Esophagus muscularis mucosa (tissue), 4 donors: Measurements from ENCODE around the gene TPO. TPM values are rescaled to one million over a fixed set of nuclear protein-coding genes. Genes with fewer than 3 reads are reported as not detected.

Experiments used
- DNase-seq: peaks from one replicate; pipeline ENCODE4 v3.0.0-alpha.2; 2017; ENCODE audit errors: extremely low spot score
- H3K27ac ChIP-seq, 4 donors: fragments of 200-600 bp; sonication (generic); replicated peaks in 1 of 4; 1 replicate in 3 of 4; 2 replicates in 1 of 4; pipeline ENCODE4 v1.5.1; 2016 to 2019; ENCODE audit warnings: mild to moderate bottlenecking in 1 of 4
- H3K27me3 ChIP-seq, 4 donors: fragments of 200-600 bp; sonication (generic); one replicate each; pipeline versions ENCODE4 v1.5.1 to v1.6.0; 2016 to 2019
- H3K36me3 ChIP-seq, 4 donors: fragments of 200-600 bp; sonication (generic); one replicate each; pipeline ENCODE4 v1.5.1; 2016 to 2019
- H3K4me1 ChIP-seq, 4 donors: fragments of 200-600 bp; sonication (generic); one replicate each; pipeline ENCODE4 v1.5.1; 2016 to 2019
- H3K4me3 ChIP-seq, 4 donors: fragments of 200-600 bp; sonication (generic); 1 replicate in 2 of 4; 2 replicates in 2 of 4; pipeline ENCODE4 v1.5.1; 2016 to 2019; ENCODE audit warnings: mild to moderate bottlenecking in 4 of 4, moderate library complexity in 1 of 4
- H3K9me3 ChIP-seq, 4 donors: fragments of 200-600 bp; sonication (generic); 1 replicate in 3 of 4; 2 replicates in 1 of 4; pipeline ENCODE4 v1.5.1; 2016 to 2019
- EP300 ChIP-seq: sonication (generic); formaldehyde crosslinking; IDR thresholded peaks from one replicate; pipeline ENCODE4 v1.6.1; 2017; ENCODE audit warnings: antibody characterized with exemption
- POLR2A ChIP-seq: fragments of 450-650 bp; IDR thresholded peaks from one replicate; pipeline ENCODE4 v1.6.1; 2017; ENCODE audit warnings: antibody characterized with exemption, moderate library complexity, mild to moderate bottlenecking, low read depth
- POLR2AphosphoS5 ChIP-seq, 2 donors: sonication (generic); formaldehyde crosslinking; IDR thresholded peaks; one replicate each; pipeline ENCODE4 v1.6.1; 2017; ENCODE audit warnings: antibody characterized with exemption in 2 of 2
- WGBS: methylation state at CpG from one replicate; pipeline ENCODE4 v1.1.5; 2018; 5-methylcytosine and 5-hydroxymethylcytosine counted together
- intact Hi-C: fragments of 100-400 bp; cut with DNase I; formaldehyde crosslinking; loops from one replicate; pipeline ENCODE4 v1.15.1; 2023
- total RNA-seq, 4 donors: library from RNA; depleted of rRNA; stranded (reverse); fragments of >200 nt; gene quantifications; one replicate each; pipeline versions ENCODE4 v1.1.0 to v1.2.1, GENCODE V29; 2016
- TF ChIP-seq, protein P1 (sequence below), 3 experiments: fragments of 200-600 bp in 2 of 3; fragments of 450-650 bp in 1 of 3; sonication (generic) in 2 of 3; IDR thresholded peaks; one replicate each; pipeline ENCODE4 v1.5.1; 2017 to 2019; ENCODE audit warnings: antibody characterized with exemption in 3 of 3, mild to moderate bottlenecking in 2 of 3, moderate library complexity in 1 of 3

Gene TPO
- total RNA-seq, 4 donors from 2014 or later: 7.1 to 18.4 (median 10.4) TPM

- Histone ChIP-seq H3K4me1 (peaks cover 0 to 4% (median 0%) of the 10 kb centered on the region in 4 donors), H3K27me3 (peaks cover 0 to 6% (median 0%) of the 10 kb centered on the region in 4 donors), H3K36me3 (peaks cover 0 to 27% (median 0%) of the 10 kb centered on the region in 4 donors), H3K9me3 (no peaks in the 10 kb centered on the region), H3K27ac (no peak overlapping the region), H3K4me3 (no peak overlapping the region)
- 76% methylated on average over 21 of the region's 22 CpGs for WGBS
- no peak for DNase-seq
- intact Hi-C loops: no loop called here
- TF ChIP-seq EP300 (no peak), POLR2A (no peak), POLR2AphosphoS5 (IDR thresholded peaks at IDR 0.05) (no peak)
- TF ChIP-seq, protein P1, sequence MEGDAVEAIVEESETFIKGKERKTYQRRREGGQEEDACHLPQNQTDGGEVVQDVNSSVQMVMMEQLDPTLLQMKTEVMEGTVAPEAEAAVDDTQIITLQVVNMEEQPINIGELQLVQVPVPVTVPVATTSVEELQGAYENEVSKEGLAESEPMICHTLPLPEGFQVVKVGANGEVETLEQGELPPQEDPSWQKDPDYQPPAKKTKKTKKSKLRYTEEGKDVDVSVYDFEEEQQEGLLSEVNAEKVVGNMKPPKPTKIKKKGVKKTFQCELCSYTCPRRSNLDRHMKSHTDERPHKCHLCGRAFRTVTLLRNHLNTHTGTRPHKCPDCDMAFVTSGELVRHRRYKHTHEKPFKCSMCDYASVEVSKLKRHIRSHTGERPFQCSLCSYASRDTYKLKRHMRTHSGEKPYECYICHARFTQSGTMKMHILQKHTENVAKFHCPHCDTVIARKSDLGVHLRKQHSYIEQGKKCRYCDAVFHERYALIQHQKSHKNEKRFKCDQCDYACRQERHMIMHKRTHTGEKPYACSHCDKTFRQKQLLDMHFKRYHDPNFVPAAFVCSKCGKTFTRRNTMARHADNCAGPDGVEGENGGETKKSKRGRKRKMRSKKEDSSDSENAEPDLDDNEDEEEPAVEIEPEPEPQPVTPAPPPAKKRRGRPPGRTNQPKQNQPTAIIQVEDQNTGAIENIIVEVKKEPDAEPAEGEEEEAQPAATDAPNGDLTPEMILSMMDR (IDR thresholded peaks at IDR 0.05): no peak
Observed at GRCh38 chr2:1495676-1496358, 82.6 kb downstream of the TPO start.

GRCh38 chr2:1496359-1496821 is 83.1 kb downstream of the TPO start:
- H3K27me3 ChIP-seq: peaks cover 0 to 6% (median 0%) of the 10 kb centered on the region in 4 donors
- DNase-seq: no peak
- H3K27ac ChIP-seq: no peak overlapping the region
- TF ChIP-seq, protein P1 (IDR thresholded peaks at IDR 0.05): no peak
- TF ChIP-seq EP300 (no peak), POLR2A (no peak)
- H3K4me1 ChIP-seq: peaks cover 0 to 4% (median 0%) of the 10 kb centered on the region in 4 donors
- WGBS: 91% methylated on average over 19 of the region's 19 CpGs
- no peak overlapping the region for H3K4me3 ChIP-seq
- no peaks in the 10 kb centered on the region for H3K9me3 ChIP-seq
- intact Hi-C loops: no loop called here
- peaks cover 0 to 27% (median 0%) of the 10 kb centered on the region in 4 donors for H3K36me3 ChIP-seq

DNA sequence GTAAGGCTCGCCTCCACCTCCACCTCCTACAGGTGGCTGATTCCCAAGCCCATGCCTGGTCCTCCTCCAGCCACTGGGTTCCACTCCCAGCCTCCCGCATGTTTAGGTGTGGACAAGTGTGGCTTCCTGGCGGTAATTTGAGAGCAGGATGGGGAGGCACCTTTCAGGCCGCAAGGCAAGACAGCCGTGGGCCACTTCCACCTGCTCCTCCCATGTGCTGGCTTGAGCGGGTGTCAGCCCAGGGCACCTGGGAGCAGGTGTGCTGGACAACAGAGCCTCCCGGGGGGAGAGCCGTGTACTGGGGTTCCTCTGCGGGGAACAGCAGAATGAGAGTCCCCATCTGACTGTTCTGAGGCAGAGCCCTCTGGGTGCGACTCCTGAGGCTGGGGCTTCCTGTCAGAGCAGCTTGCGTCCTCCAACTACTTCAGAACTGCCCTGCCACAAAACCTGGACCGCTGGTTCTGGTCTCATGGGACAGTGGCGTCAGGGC is 83.9 kb downstream of the TPO start:
- H3K27me3 ChIP-seq: peaks cover 0 to 6% (median 0%) of the 10 kb centered on the region in 4 donors
- no peak overlapping the region for H3K4me3 ChIP-seq
- H3K36me3 ChIP-seq: peaks cover 0 to 27% (median 0%) of the 10 kb centered on the region in 4 donors
- H3K4me1 ChIP-seq: peaks cover 0 to 4% (median 0%) of the 10 kb centered on the region in 4 donors
- H3K27ac ChIP-seq: no peak overlapping the region
- no peak for DNase-seq
- H3K9me3 ChIP-seq: no peaks in the 10 kb centered on the region
- 65% methylated on average over 2 of the region's 13 CpGs for WGBS
- intact Hi-C loops: no loop called here
- no peak for TF ChIP-seq EP300
- no peak for TF ChIP-seq POLR2AphosphoS5 (IDR thresholded peaks at IDR 0.05)
- TF ChIP-seq, protein P1 (IDR thresholded peaks at IDR 0.05): no peak
- no peak for TF ChIP-seq POLR2A

DNA sequence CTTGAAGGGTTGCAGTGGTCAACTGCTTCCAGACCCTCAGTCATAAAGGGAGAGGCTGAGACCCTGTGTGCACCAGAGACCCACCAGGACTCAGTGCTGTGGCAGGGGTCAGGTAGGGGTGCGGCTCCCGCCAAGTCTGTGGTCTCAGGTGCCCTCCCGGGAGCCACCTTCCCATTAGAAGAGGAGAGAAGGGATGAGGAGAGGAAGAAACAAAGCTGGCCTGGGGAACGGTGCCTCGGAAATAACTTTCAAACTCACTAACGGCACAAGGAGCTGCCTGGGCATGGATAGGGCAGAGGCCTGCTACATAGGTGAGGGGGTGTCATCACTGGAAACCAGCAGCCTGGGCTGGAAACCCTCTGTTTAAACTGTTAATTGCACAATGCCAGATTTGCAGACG is 84.9 kb downstream of the TPO start:
- no peak overlapping the region for H3K4me3 ChIP-seq
- DNase-seq: no peak
- TF ChIP-seq, protein P1 (IDR thresholded peaks at IDR 0.05): no peak
- no peak for TF ChIP-seq EP300
- no peak for TF ChIP-seq POLR2A
- TF ChIP-seq POLR2AphosphoS5 (IDR thresholded peaks at IDR 0.05): no peak
- 85% methylated on average over 7 of the region's 7 CpGs for WGBS
- H3K9me3 ChIP-seq: no peaks in the 10 kb centered on the region
- H3K27ac ChIP-seq: no peak overlapping the region
- intact Hi-C loops: no loop called here
- H3K36me3 ChIP-seq: peaks cover 0 to 27% (median 0%) of the 10 kb centered on the region in 4 donors
- H3K27me3 ChIP-seq: peaks cover 0 to 6% (median 0%) of the 10 kb centered on the region in 4 donors
- H3K4me1 ChIP-seq: peaks cover 0 to 4% (median 0%) of the 10 kb centered on the region in 4 donors
